Measurements from ENCODE around the gene PRKCZ. TPM values are rescaled to one million over a fixed set of nuclear protein-coding genes. Genes with fewer than 3 reads are reported as not detected.

Gene PRKCZ
- total RNA-seq, 1 donor from 2014 or later, result 2.5 TPM

- intact Hi-C loops (cut with micrococcal nuclease), result no loop called here
- H3K4me1 Mint-ChIP-seq, result no peaks in the 10 kb centered on the region
- no peak overlapping the region for H3K4me3 Mint-ChIP-seq
- H3K27me3 Mint-ChIP-seq, result no peaks in the 10 kb centered on the region
- peaks cover 3% of the 10 kb centered on the region for H3K9me3 Mint-ChIP-seq
- no peaks in the 10 kb centered on the region for H3K36me3 Mint-ChIP-seq (ENCODE audit: low read depth)
- H3K27ac Mint-ChIP-seq, result no peak overlapping the region
- DNase-seq, result no peak
These were observed 48.1 kb downstream of the PRKCZ start for GRCh38 chr1:2098301-2098698.

DNA sequence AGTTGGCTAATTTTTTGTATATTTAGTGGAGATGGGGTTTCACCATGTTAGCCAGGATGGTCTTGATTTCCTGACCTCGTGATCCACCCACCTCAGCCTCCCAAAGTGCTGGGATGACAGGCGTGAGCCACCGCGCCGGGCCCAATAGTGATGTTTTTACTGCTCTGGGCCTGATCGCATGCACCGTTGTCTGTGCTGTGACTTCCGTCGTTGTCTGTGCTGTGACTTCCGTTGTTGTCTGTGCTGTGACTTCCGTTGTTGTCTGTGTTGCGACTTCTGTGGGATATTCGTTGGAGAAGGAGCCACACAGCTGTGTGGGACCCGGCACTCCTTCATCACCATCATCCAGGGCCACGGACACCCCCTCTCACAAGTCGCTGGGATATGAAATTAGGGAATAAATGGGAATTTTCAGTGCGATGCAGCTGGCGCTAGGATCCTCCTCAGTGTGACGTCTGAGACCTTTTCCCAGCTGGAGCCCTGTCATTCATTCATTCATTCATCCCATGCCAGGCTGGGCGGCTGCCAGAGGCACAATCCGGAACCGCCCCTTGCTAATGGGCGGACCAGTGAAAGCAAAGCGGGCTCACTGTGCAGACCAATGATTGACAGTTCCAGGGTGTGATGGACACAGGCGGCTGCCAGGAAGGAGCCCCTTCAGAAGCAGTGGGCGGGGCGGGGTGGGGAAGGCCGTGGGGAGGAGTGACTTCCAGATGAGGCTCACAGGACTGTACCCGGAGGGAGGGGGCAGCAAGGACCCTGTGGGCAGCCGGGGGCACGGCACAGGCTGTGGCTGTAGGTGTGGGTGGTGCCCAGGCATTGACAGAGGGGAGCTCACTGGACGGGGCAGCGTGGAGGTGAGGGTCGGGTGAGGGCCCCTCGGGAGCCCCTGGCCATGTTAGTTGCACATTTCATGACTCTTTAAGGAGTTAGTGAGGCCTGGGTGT lies 48.9 kb downstream of the PRKCZ start:
- Mint-ChIP-seq H3K27ac (no peak overlapping the region), H3K4me3 (no peak overlapping the region), H3K36me3 (ENCODE audit: low read depth) (no peaks in the 10 kb centered on the region), H3K4me1 (no peaks in the 10 kb centered on the region), H3K27me3 (no peaks in the 10 kb centered on the region), H3K9me3 (peaks cover 3% of the 10 kb centered on the region)
- DNase-seq, result no peak
- intact Hi-C loops (cut with micrococcal nuclease), result no loop called here

- H3K27me3 Mint-ChIP-seq, result no peaks in the 10 kb centered on the region
These were observed 49.9 kb downstream of the PRKCZ start for GRCh38 chr1:2099886-2100779.

DNA sequence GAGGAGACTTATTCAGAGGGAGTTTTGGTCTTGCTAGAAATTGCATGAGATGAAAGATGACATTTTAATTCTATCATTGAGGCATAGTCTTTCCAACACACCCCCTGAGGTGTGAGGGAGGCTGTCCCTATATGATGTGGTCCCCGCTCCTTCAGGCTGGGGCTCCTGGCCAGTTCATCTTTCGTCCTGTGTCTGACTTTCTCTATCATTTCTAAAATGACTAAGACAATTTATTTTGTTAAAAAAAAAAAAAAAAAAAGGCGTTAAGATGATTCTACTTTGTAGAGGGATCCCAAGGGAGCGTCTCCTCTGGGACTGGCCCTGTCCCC lies 50.5 kb downstream of the PRKCZ start:
- H3K4me1 Mint-ChIP-seq, result no peaks in the 10 kb centered on the region
- H3K4me3 Mint-ChIP-seq, result no peak overlapping the region
- H3K27ac Mint-ChIP-seq, result no peak overlapping the region
- H3K9me3 Mint-ChIP-seq, result peaks cover 3% of the 10 kb centered on the region
- DNase-seq, result no peak
- H3K36me3 Mint-ChIP-seq (ENCODE audit: low read depth), result no peaks in the 10 kb centered on the region
- no peaks in the 10 kb centered on the region for H3K27me3 Mint-ChIP-seq
- intact Hi-C loops (cut with micrococcal nuclease), result no loop called here

More at GRCh38 chr1:2099886-2100779, 49.9 kb downstream of the PRKCZ start:
- H3K27ac Mint-ChIP-seq, result no peak overlapping the region
- no peak for DNase-seq
- H3K9me3 Mint-ChIP-seq, result peaks cover 3% of the 10 kb centered on the region
- intact Hi-C loops (cut with micrococcal nuclease), result no loop called here
- no peaks in the 10 kb centered on the region for H3K36me3 Mint-ChIP-seq (ENCODE audit: low read depth)
- H3K4me1 Mint-ChIP-seq, result no peaks in the 10 kb centered on the region
- no peak overlapping the region for H3K4me3 Mint-ChIP-seq

DNA sequence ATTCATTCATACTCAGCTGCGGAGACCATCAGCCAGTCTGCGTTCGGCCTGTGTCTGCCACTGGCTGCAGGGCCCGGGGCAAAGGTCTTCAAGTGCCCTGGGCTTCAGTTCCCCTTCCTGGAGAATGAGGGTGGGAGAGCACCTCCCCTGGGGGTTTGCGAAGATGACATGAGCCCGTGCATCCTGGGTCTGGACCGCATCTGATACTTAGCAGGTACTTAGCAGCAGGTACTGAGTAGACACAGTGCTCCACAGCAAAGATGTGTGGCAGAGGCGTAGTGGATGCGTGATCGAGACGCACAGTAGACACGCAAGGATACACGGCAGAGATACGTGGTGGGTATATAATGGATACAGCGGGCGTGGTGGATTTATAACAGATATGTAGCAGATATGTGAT lies 51.3 kb downstream of the PRKCZ start:
- intact Hi-C loops (cut with micrococcal nuclease), result no loop called here
- no peak overlapping the region for H3K27ac Mint-ChIP-seq
- H3K4me1 Mint-ChIP-seq, result no peaks in the 10 kb centered on the region
- DNase-seq, result no peak
- H3K36me3 Mint-ChIP-seq (ENCODE audit: low read depth), result no peaks in the 10 kb centered on the region
- H3K9me3 Mint-ChIP-seq, result peaks cover 3% of the 10 kb centered on the region
- H3K27me3 Mint-ChIP-seq, result no peaks in the 10 kb centered on the region
- no peak overlapping the region for H3K4me3 Mint-ChIP-seq

DNA sequence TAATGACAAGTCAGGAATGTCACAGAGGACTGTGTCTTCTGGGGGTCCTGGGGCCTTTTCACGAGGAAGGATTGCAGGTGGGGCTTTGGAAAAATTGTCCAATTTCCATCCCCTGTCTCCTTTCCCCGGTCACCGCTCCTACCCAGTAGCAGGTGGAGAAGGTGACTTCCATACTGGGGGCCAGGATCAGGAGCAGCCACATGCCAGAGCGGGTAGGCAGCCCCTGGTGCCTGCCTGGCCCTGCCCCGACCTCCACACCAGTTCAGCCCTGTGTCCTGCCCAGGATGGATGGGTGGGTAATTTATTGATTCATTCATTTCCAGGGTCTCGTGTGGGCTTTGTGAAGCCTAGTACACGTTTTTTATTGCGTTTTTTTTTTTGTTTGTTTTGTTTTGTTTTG lies 51.7 kb downstream of the PRKCZ start:
- Mint-ChIP-seq H3K4me3 (no peak overlapping the region), H3K4me1 (no peaks in the 10 kb centered on the region), H3K9me3 (peaks cover 3% of the 10 kb centered on the region), H3K27me3 (no peaks in the 10 kb centered on the region), H3K36me3 (ENCODE audit: low read depth) (no peaks in the 10 kb centered on the region), H3K27ac (no peak overlapping the region)
- intact Hi-C loops (cut with micrococcal nuclease), result no loop called here
- no peak for DNase-seq

DNA sequence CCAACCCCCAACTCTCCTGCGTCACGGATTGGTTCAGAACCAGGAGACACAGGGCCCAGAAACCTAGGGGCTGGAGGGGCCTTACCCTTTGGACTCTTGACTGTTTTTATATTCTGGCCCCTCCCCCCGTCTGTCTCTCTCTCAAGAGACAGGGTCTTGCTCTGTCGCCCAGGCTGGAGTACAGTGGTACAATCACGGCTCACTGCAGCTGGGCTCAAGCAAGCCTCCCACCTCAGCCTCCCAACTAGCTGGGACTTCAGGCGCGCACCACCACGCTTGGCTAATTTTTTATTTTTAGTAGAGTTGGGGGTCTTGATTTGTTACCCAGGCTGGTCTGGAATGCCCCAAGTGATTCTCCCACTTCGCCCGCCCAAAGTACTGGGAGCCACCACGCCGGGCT lies 52.5 kb downstream of the PRKCZ start:
- Mint-ChIP-seq H3K4me3 (no peak overlapping the region), H3K9me3 (peaks cover 3% of the 10 kb centered on the region), H3K4me1 (no peaks in the 10 kb centered on the region), H3K27me3 (no peaks in the 10 kb centered on the region), H3K36me3 (ENCODE audit: low read depth) (no peaks in the 10 kb centered on the region), H3K27ac (no peak overlapping the region)
- DNase-seq, result no peak
- intact Hi-C loops (cut with micrococcal nuclease), result no loop called here

- Mint-ChIP-seq H3K4me1 (no peaks in the 10 kb centered on the region), H3K36me3 (ENCODE audit: low read depth) (no peaks in the 10 kb centered on the region), H3K27me3 (no peaks in the 10 kb centered on the region), H3K27ac (no peak overlapping the region), H3K4me3 (no peak overlapping the region), H3K9me3 (no peaks in the 10 kb centered on the region)
- intact Hi-C loops (cut with micrococcal nuclease), result no loop called here
- DNase-seq, result no peak
These were observed 53.2 kb downstream of the PRKCZ start for GRCh38 chr1:2103266-2103900.

- Mint-ChIP-seq H3K27ac (no peak overlapping the region), H3K4me1 (no peaks in the 10 kb centered on the region), H3K9me3 (no peaks in the 10 kb centered on the region), H3K27me3 (no peaks in the 10 kb centered on the region), H3K4me3 (no peak overlapping the region), H3K36me3 (ENCODE audit: low read depth) (no peaks in the 10 kb centered on the region)
- intact Hi-C loops (cut with micrococcal nuclease), result no loop called here
- DNase-seq, result no peak
These were observed 53.8 kb downstream of the PRKCZ start for GRCh38 chr1:2103901-2104590.

GRCh38 chr1:2104621-2105427 lies 54.6 kb downstream of the PRKCZ start:
- no peaks in the 10 kb centered on the region for H3K4me1 Mint-ChIP-seq
- H3K27me3 Mint-ChIP-seq, result no peaks in the 10 kb centered on the region
- H3K9me3 Mint-ChIP-seq, result no peaks in the 10 kb centered on the region
- DNase-seq, result no peak
- H3K4me3 Mint-ChIP-seq, result no peak overlapping the region
- H3K36me3 Mint-ChIP-seq (ENCODE audit: low read depth), result no peaks in the 10 kb centered on the region
- H3K27ac Mint-ChIP-seq, result no peak overlapping the region
- intact Hi-C loops (cut with micrococcal nuclease), result no loop called here

GRCh38 chr1:2105781-2106524 lies 55.7 kb downstream of the PRKCZ start:
- no peak overlapping the region for H3K4me3 Mint-ChIP-seq
- no peak overlapping the region for H3K27ac Mint-ChIP-seq
- no peak for DNase-seq
- H3K36me3 Mint-ChIP-seq (ENCODE audit: low read depth), result no peaks in the 10 kb centered on the region
- H3K27me3 Mint-ChIP-seq, result no peaks in the 10 kb centered on the region
- no peaks in the 10 kb centered on the region for H3K9me3 Mint-ChIP-seq
- H3K4me1 Mint-ChIP-seq, result no peaks in the 10 kb centered on the region
- intact Hi-C loops (cut with micrococcal nuclease), result no loop called here

GRCh38 chr1:2106659-2107405 lies 56.6 kb downstream of the PRKCZ start:
- Mint-ChIP-seq H3K27me3 (no peaks in the 10 kb centered on the region), H3K27ac (no peak overlapping the region), H3K9me3 (no peaks in the 10 kb centered on the region), H3K4me3 (no peak overlapping the region), H3K36me3 (ENCODE audit: low read depth) (no peaks in the 10 kb centered on the region), H3K4me1 (no peaks in the 10 kb centered on the region)
- intact Hi-C loops (cut with micrococcal nuclease), result no loop called here
- DNase-seq, result no peak
